Measurements from ENCODE around the gene MZT2B.
"Not testable (repeated sequence)": the region's sequence is repeated elsewhere in the genome, so short reads cannot be mapped to it uniquely, and the experiment has no call there.

The MZT2B gene

GRCh38 chr2:130156624-130157004 is 25.4 kb upstream of the MZT2B start:
- 0 out of 2 replicates have a peak overlapping the region, but pooled peaks have one; percentile 52 for H3K27ac ChIP-seq
- TF ChIP-seq CTCF (conservative IDR thresholded peaks at IDR 0.05): no peak

- not testable (repeated sequence) for H3K27ac ChIP-seq
Observed at GRCh38 chr2:130157354-130157753, 24.7 kb upstream of the MZT2B start.

GRCh38 chr2:130157825-130158514 is 24.1 kb upstream of the MZT2B start:
- H3K27ac ChIP-seq: not testable (repeated sequence)

- H3K27ac ChIP-seq: no peak overlapping the region
- no peak for TF ChIP-seq CTCF (conservative IDR thresholded peaks at IDR 0.05)
Observed at GRCh38 chr2:130158631-130159030, 23.4 kb upstream of the MZT2B start.

- not testable (repeated sequence) for H3K27ac ChIP-seq
Observed at GRCh38 chr2:130159376-130159775, 22.7 kb upstream of the MZT2B start.

GRCh38 chr2:130160131-130160530 is 21.9 kb upstream of the MZT2B start:
- no peak overlapping the region for H3K27ac ChIP-seq
- TF ChIP-seq CTCF (conservative IDR thresholded peaks at IDR 0.05): no peak

- H3K27ac ChIP-seq: not testable (repeated sequence)
Observed at GRCh38 chr2:130160838-130161705, 21.0 kb upstream of the MZT2B start.

GRCh38 chr2:130162486-130162885 is 19.6 kb upstream of the MZT2B start:
- not testable (repeated sequence) for H3K27ac ChIP-seq

- no peak for TF ChIP-seq CTCF (conservative IDR thresholded peaks at IDR 0.05)
Observed at GRCh38 chr2:130162968-130163367, 19.1 kb upstream of the MZT2B start.

GRCh38 chr2:130165293-130166016 is 16.6 kb upstream of the MZT2B start:
- no peak for TF ChIP-seq CTCF (conservative IDR thresholded peaks at IDR 0.05)
- no peak overlapping the region for H3K27ac ChIP-seq

More at GRCh38 chr2:130162968-130163367, 19.1 kb upstream of the MZT2B start:
- no peak overlapping the region for H3K27ac ChIP-seq

- H3K27ac ChIP-seq: not testable (repeated sequence)
Observed at GRCh38 chr2:130166611-130167010, 15.5 kb upstream of the MZT2B start.

GRCh38 chr2:130169163-130169562 is 12.9 kb upstream of the MZT2B start:
- not testable (repeated sequence) for H3K27ac ChIP-seq
